GM18505 (cell line): ENCODE data around the gene ACTR1A.

Source experiments
- ATAC-seq: cut with Tn5 transposase; IDR thresholded peaks from one replicate; pipeline ENCODE4 v1.9.1; 2021; ENCODE audit not compliant: unreplicated experiment
- POLR2A ChIP-seq: IDR thresholded peaks from 4 replicates; pipeline ENCODE4 v1.6.1; 2011; ENCODE audit warnings: borderline replicate concordance; ENCODE audit not compliant: insufficient read depth, insufficient read length; ENCODE audit errors: extremely low read depth

ACTR1A gene

GRCh38 chr10:102491136-102491535 lies 11.4 kb downstream of the ACTR1A start:
- TF ChIP-seq POLR2A: no peak
- no peak for ATAC-seq

- TF ChIP-seq POLR2A: no peak
- ATAC-seq: no peak
Observed at GRCh38 chr10:102485093-102485784, 17.3 kb downstream of the ACTR1A start.

GRCh38 chr10:102484021-102484420 lies 18.5 kb downstream of the ACTR1A start:
- TF ChIP-seq POLR2A: no peak
- ATAC-seq: no peak

GRCh38 chr10:102480396-102480795 lies 22.1 kb downstream of the ACTR1A start:
- ATAC-seq: no peak

GRCh38 chr10:102479651-102480050 lies 22.9 kb downstream of the ACTR1A start:
- TF ChIP-seq POLR2A: no peak
- ATAC-seq: no peak

More at GRCh38 chr10:102480396-102480795, 22.1 kb downstream of the ACTR1A start:
- TF ChIP-seq POLR2A: no peak

GRCh38 chr10:102476466-102477141 lies 25.9 kb downstream of the ACTR1A start:
- ATAC-seq: no peak
- TF ChIP-seq POLR2A: no peak

DNA sequence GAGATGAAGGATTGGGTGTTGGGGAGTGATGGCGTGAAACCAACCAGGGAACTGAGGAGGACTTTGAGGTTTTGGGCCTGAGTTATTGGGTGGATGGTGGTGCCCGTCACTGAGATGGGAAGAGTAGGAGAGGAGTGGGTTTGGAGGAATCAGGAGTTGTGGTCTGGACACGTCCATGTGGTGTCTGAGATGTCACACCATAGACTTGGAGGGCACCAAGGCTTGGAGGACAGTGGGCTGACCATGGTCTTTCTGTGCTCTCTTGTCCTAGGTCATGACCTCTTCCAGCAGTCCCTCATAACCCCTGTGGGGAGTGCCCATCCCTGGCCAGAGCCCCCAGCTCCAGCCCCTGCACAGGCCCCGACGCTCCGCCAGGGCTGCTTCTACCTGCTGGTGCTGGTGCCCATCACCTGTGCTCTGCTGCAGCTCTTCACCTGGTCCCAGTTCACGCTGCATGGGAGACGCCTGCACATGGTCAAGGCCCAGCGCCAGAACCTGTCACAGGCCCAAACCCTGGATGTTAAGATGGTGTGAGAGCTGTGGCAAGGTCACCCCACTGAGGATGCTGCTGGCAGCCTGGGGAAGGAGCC lies 27.0 kb downstream of the ACTR1A start:
- no peak for TF ChIP-seq POLR2A
- no peak for ATAC-seq

DNA sequence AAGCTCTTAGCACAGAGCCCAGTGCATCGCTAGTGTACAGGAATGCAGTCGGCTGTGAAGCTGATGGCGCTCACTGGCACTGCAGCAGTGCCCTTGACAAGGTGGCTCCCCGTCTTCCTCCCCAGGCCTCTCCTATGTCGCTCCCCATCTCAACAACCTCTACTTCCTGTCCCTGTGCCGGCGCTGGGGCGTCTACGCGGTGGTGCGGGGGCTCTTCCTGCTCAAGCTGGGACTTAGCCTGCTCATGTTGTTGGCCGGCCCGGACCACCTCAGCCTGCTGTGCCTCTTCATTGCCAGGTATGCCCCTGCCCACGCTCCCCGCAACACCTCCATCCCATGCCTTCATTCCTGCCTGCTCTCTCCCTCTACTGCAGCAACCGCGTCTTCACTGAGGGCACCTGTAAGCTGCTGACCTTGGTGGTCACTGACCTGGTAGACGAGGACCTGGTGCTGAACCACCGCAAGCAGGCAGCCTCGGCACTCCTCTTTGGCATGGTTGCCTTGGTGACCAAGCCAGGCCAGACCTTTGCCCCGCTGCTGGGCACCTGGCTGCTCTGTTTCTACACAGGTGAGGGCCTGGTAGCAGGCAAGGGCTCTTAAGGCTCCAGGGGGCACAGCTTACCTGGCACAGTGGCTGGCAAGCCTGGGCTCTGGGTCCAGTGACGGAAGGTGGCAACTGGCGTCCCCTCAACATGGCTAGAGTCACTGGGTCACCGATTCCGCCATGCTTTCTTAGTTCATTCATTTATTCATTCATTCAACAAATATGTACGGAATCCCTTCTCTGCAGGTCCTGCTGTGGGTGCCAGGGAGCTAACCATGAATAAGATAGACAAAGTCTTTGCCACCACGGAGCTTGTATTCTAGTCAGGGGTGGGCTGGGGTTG lies 28.8 kb downstream of the ACTR1A start:
- TF ChIP-seq POLR2A: no peak
- no peak for ATAC-seq

GRCh38 chr10:102470579-102471546 lies 31.6 kb downstream of the ACTR1A start:
- no peak for ATAC-seq
- no peak for TF ChIP-seq POLR2A

DNA sequence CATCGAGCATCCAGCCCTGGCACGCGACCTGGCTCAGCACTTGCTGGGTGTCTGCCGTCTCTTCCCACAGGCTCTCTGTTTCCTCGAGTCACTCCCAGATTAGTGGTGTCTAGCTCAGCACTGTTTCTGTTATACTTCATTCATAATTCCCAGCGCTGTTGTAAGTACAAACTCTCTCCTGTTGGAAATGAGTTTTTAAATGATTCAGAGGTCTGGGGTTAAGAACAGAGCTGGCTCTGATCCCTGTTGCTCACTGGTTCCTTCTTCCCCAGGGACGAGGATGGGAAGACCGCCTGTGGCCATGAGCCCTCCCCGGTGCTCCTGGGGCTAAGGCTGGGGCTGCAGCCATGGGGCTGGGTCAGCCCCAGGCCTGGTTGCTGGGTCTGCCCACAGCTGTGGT lies 33.8 kb downstream of the ACTR1A start:
- no peak for TF ChIP-seq POLR2A
- ATAC-seq: no peak

DNA sequence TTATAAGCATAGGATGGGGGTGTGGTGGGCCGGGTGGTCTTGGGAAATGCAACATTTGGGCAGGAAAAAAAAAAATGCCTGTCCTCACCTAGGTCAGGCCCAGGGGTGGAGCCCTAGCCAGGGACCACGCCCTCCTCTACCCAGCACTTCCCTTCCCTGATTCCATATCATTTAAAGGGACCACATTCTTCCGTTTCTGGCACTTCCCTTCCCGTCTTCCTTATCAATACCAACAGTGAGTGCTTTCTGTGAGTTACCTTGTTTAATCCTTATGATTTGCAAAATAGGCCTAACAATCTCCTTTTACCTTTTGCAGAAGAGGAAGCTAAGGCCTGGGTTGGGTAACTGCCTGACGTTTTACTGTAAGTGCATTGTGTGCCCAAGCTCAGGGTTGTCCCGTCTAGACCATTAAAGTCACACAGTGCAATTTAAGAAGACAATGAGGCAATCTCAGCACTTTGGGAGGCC lies 34.5 kb downstream of the ACTR1A start:
- no peak for TF ChIP-seq POLR2A
- ATAC-seq: no peak

DNA sequence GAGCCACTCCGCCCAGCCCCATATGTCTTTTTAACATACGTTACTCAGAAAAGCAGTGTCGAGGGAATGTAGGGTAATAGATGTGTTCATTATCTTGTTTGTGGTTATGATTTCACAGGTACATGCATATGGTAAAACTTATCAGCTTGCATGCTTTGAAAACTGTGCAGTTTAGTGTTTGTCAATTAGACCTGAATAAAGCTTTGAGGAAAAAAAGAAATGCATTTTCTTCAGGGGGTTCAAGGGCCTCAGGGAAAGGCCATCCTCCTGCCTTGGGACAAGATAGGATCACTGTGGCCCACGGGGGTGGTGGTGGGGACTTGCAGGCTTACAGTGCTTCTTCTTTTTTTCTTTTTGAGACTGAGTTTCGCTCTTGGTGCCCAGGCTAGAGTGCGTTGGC lies 35.2 kb downstream of the ACTR1A start:
- no peak for TF ChIP-seq POLR2A
- ATAC-seq: no peak
